EL (cell line): Measurements from ENCODE around the gene LTO1.

Experiments
- DNase-seq: peaks from one replicate; pipeline ENCODE4 v3.0.0-alpha.2; 2016

Gene LTO1

DNA sequence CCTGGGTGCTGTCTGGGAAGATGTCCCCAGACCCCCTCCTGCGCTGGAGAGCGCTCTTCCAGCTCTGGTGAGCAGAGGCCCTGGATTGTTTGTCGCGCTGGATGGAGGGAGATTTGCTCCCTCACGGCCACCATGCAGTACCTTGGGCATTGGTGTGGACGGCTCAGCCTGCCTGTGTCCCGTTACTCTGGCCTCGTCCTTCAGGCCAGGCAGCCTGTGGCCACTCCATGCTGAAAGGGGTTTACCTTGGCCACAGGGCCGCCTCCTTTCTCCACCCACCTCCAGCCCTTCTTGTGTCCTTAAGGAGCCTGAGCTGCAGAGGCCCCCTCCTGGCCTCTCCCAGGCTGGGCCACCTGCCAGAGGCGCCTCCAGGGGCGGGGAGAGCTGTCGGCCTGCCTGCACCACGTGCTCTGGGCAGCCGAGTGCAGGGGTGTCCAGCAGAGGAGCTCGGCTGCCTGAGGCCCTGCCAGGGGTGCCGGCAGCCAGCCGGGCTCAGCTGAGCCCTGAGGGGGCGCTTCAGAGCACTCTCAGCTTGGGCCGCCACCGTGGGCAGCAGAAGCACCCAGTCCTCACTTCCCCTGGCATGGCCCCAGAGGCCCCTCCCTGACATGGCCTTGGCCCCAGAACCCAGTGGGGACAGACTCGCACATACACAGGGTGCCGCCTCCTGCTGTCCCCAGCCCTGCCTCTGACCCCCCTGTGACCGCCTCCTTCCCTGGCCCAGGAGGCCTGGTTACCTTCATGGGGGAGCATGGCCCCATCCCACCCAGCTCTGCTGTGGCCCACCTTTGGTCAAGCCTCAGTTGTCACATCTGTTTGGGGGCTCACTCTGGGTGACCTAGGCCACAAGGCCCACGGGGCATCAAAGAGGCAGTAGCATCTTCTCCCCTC is 30.8 kb downstream of the LTO1 start:
- peak; percentile 85 for DNase-seq

DNA sequence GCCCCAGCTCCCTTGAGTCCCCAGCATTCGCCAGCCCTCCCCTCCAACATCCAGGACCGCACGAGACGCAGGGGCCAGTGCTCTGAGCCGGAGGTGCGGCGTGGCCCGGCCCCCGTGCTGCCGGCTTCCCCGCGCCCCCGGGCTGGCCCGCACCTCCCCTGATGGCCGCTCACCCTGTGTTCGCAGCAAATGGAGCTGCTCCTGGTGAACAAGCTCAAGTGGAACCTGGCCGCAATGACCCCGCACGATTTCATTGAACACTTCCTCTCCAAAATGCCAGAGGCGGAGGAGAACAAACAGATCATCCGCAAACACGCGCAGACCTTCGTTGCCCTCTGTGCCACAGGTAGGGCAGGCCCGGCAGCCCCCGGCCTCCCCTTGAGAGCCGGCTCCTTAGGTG is 31.5 kb downstream of the LTO1 start:
- no peak for DNase-seq

DNA sequence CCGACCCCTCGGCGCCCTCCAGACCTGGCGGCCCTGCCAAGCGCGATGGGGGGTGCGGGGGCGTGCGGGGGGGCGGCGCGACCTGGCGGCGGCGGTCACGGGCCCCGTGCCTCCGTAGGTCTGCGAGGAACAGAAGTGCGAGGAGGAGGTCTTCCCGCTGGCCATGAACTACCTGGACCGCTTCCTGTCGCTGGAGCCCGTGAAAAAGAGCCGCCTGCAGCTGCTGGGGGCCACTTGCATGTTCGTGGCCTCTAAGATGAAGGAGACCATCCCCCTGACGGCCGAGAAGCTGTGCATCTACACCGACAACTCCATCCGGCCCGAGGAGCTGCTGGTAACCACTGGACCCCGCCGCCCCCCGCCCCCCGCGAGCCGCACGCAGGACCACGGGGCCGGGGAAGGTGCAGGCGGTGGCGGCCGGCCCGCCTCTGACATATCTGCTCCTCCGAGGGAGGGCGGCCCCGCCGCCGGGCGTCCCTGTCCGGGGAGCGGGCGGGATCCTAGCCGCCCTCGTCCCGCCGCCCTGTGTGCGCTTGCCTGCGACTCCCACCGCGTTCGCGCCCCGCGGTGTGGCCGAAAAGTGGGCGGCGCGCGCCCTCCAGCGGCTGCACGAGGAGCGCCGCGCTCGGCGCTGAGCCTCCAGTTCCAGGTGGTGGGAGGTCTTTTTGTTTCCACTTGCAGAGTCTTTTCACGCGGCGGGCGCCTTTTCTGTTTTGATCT is 32.1 kb downstream of the LTO1 start:
- DNase-seq, result peak; percentile 82

DNA sequence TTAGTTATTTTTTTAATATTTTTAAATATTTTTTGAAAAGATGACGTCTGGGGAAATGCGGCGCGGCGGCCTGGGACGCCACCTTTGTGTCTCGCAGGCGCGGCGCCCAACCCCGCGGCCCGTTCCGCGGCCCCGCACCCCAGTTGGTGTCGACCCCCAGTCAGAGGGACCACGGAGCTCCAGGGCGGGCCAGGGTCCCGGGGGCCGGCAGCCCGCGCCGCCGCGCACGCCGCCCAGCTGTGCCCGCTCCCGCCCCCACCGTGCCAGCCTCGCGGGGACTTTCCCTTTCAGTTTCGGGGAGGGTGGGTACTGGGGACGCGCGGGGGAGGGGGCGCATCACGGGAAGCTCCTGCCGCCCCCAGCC is 32.6 kb downstream of the LTO1 start:
- no peak for DNase-seq

DNA sequence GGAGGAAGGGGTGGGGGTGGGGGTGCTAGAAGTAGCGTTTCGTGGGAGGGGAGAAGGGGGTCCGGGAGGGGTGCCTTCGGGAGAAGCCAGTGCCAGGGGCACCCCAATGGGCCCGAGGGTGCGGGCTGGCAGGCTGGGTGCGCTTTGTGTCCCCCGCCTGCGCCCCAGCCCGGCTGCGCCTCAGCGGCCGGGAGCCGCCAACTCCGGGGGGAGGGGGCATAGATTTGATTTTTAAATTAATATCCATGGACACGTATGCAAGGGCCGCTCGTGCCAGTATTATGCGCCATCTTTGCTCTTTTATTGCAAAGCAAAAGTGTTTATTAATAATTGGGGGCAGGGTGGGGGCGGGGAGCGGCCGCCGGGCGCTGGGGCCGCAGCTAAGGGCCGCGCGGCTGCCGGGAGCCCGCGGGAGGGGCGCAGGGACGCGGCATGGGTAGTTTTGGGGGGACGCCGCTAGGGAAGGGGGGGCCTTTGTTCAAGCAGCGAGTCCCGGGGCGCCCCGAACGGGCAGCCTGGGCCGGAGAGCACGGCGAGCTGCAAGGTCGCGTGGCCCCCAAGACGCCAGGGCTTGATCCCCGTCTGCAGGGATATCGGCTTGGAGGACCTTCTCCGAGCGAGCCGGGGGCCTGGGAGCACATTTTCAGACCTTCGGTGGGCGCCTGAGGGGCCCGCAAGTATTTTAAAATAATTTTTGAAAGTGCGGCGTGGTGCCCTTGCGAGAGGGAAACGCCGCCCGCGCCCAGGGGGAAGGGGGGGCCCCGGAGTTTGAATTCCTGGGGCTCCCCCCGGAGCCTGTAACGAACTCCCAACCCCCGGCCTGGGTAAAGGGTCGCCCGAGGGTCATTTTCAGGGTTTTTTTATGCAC is 33.2 kb downstream of the LTO1 start:
- no peak for DNase-seq

DNA sequence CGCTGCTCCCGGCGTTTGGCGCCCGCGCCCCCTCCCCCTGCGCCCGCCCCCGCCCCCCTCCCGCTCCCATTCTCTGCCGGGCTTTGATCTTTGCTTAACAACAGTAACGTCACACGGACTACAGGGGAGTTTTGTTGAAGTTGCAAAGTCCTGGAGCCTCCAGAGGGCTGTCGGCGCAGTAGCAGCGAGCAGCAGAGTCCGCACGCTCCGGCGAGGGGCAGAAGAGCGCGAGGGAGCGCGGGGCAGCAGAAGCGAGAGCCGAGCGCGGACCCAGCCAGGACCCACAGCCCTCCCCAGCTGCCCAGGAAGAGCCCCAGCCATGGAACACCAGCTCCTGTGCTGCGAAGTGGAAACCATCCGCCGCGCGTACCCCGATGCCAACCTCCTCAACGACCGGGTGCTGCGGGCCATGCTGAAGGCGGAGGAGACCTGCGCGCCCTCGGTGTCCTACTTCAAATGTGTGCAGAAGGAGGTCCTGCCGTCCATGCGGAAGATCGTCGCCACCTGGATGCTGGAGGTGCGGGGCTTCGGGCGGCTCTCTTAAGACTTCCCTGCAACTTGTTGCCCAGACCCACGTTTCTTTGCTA is 34.1 kb downstream of the LTO1 start, which contains the start of gene CCND1:
Gene CCND1, plus strand, starts transcription at position 162 of the 587 bp plus-strand sequence. Its CDS starts 158 bp downstream, at position 320.
- peak; percentile 89 for DNase-seq

DNA sequence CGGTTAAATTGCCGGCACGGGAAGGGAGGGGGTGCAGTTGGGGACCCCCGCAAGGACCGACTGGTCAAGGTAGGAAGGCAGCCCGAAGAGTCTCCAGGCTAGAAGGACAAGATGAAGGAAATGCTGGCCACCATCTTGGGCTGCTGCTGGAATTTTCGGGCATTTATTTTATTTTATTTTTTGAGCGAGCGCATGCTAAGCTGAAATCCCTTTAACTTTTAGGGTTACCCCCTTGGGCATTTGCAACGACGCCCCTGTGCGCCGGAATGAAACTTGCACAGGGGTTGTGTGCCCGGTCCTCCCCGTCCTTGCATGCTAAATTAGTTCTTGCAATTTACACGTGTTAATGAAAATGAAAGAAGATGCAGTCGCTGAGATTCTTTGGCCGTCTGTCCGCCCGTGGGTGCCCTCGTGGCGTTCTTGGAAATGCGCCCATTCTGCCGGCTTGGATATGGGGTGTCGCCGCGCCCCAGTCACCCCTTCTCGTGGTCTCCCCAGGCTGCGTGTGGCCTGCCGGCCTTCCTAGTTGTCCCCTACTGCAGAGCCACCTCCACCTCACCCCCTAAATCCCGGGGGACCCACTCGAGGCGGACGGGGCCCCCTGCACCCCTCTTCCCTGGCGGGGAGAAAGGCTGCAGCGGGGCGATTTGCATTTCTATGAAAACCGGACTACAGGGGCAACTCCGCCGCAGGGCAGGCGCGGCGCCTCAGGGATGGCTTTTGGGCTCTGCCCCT is 34.7 kb downstream of the LTO1 start:
- peak; percentile 51 for DNase-seq

DNA sequence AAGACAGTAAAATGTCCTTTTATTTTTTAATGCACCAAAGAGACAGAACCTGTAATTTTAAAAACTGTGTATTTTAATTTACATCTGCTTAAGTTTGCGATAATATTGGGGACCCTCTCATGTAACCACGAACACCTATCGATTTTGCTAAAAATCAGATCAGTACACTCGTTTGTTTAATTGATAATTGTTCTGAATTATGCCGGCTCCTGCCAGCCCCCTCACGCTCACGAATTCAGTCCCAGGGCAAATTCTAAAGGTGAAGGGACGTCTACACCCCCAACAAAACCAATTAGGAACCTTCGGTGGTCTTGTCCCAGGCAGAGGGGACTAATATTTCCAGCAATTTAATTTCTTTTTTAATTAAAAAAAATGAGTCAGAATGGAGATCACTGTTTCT is 35.3 kb downstream of the LTO1 start:
- no peak for DNase-seq

DNA sequence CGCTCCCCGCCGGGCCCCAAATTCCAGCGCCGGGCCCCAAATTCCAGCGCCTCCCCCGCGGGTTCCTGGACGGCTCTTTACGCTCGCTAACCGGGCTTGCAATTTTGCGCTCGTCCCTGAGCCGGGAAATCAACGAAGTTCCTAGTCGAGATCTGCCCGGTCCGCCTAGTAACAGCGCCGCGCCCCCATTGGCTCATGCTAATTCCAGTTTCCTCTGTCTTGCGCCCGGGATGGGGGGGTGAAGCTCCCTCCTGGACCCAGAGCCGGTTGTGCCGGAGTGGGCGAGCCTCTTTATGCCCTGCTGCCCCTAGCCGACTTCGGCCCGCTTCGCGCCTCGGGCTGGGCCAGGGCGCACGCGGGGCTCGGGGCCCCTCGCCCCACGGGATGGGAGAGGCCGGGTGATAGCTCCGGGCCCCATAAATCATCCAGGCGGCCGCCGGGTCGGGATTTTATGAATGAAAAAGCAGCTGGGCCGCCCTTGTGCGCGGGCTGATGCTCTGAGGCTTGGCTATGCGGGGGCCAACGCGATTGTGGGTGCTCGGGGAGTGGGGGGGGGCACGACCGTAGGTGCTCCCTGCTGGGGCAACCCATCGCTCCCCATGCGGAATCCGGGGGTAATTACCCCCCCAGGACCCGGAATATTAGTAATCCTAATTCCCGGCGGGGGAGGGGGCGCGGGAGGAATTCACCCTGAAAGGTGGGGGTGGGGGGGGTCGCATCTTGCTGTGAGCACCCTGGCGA is 36.0 kb downstream of the LTO1 start:
- peak; percentile 98 for DNase-seq

DNA sequence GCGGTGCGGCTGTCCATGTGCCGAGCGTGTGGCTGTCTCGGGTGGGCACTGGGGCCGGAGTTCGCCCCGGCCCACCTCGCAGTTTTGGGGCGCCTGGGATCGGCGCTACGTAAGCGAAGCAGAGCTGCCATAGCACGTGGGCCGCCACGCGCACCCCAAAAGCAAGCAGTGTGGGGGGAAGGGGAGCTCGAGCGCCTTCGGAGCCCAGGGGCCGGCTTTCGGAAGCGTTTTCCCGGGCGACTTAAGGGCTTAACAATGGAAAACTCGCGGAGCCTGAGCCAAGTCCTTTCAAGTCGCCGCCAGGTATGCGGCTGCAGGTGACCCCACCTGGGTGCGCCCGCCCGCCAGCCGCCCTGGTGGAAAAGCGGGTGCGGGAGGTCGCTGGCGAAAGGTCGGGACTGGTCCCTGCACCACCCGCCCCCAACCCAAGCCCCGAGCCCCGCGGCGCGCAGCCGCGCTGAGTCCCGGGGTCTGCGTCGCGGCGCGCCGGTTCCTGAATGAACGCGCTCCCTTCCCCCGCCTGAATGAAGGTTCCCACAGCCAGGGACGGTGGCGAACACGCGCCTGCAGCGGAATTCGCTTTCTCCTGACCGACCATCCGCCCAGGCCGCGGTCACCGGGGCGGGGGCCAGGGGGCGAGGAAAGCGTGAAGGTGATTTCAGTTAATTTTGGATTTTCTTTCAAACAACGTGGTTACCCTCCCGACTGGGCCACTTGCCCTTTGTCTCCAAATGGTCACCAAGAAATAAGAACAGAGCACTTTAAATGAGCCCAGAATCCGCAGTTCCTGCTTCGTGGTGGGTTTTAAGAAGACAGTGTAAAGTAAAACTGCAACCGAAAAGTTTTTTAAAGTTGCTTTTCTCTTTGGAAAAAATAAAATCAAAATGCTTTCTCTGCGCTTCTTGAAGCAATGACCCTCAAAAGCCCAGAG is 36.9 kb downstream of the LTO1 start:
- DNase-seq, result peak; percentile 79

DNA sequence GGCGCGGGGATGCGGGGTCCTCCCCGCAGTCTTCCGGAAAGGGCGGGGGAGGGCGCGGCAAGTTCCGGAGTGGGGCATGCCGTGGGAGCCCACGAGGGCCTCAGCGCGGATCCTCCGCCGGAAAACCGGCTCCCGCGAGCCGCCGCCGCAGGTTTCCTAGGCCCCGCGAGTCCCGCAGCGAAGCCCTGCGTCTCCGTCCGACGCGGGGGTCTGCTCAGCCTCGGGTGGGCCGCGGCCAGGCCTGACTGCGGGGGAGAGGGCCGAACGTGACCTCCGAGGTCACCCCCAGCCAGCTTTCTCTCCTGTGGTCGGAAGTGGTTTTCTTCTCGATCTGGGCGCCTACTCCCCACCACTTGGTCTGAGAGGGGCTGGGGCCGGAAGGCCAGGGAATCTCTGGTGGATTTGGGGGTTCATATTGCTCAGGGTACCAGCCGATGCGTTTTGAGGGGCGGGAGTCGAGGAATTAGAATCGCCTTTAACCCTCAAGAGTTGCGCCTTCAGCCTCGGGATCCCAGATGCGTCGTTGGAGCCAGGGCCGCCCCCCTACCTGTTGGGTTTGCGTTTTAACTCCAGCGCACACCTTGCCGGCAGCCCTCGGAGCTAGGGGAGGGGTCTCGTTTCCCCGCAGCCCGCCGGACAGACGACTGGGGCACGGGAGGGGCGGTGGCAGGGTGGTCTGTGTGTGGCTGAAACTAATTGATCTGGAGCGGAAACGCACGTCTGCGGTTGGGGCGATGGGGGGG is 37.8 kb downstream of the LTO1 start:
- no peak for DNase-seq

DNA sequence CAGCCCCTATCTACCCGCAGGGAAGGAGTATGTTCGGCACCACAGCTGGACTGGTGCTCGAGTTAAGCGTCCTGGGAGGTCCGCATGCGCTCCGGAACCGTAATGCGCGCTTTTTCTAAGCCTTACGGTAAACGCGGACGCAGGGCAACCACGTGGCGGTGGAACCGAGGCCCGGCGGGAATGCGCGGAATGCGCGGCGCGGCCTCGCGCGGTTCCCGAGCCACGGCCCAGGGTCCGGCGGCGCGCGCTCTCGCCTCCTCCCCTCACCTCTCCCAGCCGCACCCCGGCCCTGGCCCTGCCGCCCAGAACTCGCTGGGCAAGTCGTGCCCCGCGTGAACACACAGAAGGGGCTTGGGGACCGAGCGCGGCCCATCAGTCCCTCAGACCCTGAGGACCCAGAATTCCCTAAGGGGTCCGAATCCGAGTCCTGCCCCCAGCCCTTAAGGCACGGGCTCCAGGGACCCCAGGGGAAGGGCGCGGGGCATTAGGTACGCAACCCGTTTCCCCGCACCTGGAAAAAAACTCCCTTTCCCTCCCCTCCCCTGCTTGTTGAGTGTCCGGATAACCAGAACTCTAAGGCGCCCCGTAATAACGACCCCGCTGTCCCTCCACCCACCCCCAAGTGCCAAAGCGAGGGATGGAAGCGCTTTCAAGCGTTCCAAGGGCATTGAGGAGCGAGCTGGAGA is 38.5 kb downstream of the LTO1 start:
- DNase-seq, result peak; percentile 95

DNA sequence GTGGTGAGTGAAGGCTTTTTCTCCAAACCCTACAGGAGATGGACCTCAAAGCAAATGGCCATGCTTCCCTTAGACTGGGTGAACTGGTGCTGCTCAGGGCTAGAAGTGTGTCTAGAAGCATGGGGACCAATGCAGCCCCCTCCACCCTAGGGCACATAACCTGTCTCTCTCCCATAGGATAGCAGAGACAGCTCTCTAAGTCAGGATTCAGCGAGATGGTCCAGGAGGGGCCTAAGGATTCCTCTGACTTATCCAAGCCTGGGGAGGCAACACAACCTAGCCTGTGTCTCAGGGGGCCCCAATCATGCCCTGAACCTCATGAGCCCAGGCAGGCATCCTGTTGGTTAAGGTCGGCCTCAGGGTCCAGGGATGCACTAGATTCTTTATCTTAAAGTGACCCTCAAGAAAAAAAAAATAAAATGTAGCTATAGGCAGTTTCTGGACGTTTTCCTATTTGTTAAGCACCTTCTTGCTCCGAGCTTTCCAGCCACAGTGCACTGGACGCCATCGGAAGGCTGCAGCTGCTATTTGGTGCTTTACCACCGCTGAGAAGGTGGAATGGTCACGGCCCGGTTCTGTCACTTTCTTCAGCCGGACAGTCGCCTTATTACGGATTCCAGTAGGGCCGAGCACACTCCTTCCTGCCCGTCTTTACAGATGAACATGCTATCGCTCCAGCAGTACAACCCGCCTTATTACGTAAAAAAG is 39.2 kb downstream of the LTO1 start:
- no peak for DNase-seq

DNA sequence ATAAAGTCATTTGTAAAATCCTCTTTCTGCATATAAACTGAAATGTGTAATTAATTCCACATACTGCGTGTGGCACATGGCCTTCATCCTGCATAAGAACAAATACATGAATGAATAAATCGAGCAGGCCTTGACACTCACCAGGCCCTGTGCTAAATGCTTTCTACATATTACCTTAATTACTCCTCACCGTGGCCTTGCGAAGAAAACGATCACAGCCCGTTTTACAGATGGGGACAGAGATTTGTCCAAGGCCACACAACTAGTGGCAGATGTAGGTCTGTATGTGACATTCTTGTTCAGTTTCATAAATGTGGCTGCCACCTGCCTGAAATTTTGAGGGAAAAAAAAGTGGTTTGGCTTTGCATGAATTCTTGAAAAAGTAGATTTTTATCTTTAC is 40.0 kb downstream of the LTO1 start:
- DNase-seq, result no peak

DNA sequence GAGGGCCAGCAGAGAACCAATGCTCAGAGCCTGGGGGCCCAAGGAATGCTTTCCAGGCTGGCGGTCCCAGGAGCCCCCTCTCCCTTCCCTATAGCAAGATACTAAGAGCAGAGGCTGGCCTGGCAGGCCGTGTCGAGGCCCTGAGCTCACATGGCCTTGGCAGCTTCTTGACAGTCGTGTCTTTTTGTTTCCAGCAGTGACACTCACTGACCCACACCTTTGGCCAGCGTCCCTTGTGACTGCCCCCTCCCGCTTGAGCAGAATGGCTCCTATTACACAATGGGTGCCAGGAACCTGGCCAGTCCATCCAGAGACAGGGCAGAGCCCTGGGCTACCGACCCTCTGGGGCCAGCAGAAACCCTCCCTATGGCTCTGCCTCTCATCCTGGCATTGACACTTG is 40.6 kb downstream of the LTO1 start:
- DNase-seq, result no peak

DNA sequence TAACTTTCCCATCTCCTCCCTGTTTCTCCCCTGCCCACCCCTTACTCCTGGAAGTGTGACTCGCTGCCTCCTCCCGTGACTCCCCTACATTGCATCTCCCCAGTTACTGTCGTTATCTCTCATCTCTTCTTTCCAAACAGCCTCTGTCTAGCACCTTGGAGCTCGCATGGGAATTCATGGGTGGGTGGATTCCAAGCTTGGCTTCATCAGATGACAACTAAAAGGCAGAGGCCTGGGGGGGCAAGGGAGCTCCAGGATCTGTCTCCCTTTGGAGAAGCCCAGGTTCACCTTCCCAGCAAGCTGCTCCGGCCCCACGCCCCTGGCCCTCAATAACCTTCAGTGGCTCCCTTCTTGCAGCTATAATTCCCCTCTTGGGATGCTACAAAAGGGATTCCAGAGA is 41.1 kb downstream of the LTO1 start:
- DNase-seq, result no peak

DNA sequence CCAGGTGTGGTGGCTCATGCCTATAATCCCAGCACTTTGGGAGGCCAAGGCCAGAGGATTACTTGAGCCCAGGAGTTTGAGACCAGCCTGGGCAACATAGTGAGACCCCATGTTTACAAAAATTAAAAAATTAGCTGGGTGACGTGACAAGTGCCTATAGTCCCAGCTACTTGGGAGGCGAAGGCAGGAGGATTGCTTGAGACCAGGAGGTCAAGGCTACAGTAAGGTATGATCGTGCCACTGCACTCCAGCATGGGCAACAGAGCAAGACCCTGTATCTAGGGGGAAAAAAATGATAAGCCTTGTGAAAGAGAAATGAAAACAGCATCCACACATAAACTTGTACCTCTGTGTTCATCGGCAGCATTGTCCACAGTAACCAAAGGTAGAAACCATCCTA is 42.3 kb downstream of the LTO1 start:
- DNase-seq, result no peak

DNA sequence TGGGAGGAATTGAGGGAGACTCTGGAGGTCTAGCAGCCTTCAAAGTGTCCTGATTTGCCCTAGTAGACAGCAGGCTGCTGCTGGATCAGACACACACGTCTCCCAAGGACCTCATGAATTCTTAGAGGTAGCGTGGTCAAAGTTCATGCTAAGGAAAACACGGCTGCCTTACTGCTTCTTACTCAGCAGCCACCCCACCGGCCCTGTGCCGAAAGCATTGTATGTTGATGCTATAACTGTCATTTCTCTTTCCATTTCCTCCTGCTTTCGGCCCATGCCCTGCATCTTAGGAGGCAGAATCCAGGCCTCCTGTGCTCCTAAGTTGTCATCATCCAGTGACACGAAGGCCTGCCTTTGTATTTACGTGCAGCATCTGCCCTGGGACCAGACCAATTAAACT is 44.7 kb downstream of the LTO1 start:
- no peak for DNase-seq
